ENCODE results near the gene GPR137C.
A peak's percentile ranks its signal among the peaks of the same experiment; 100 is the strongest.

The GPR137C gene

DNA sequence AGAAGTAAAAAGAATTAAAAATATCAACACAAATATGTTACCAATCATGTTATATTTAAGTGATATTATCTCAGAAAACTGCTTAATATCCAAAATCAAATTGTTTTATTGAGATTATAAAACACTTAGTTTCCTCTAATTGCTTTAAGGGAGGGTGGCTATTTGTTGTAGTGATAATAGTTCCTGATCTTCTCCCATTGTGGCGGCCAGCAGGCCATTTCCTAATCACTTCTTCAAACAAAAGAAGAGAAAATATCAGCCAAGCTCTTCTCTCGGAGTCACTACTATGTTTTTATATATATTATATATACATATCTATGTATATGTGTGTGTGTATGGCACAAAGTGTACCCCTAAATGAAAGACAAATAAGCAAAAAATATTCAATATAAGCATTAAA is 111.2 kb downstream of the GPR137C start:
- TF ChIP-seq, protein P1, sequence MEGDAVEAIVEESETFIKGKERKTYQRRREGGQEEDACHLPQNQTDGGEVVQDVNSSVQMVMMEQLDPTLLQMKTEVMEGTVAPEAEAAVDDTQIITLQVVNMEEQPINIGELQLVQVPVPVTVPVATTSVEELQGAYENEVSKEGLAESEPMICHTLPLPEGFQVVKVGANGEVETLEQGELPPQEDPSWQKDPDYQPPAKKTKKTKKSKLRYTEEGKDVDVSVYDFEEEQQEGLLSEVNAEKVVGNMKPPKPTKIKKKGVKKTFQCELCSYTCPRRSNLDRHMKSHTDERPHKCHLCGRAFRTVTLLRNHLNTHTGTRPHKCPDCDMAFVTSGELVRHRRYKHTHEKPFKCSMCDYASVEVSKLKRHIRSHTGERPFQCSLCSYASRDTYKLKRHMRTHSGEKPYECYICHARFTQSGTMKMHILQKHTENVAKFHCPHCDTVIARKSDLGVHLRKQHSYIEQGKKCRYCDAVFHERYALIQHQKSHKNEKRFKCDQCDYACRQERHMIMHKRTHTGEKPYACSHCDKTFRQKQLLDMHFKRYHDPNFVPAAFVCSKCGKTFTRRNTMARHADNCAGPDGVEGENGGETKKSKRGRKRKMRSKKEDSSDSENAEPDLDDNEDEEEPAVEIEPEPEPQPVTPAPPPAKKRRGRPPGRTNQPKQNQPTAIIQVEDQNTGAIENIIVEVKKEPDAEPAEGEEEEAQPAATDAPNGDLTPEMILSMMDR (conservative IDR thresholded peaks at IDR 0.05) = no peak
- TF ChIP-seq ZFX (IDR thresholded peaks at IDR 0.05) = no peak
- no peak overlapping the region for H3K27ac ChIP-seq

- TF ChIP-seq ZFX (IDR thresholded peaks at IDR 0.05) = no peak
- TF ChIP-seq, protein P1 (conservative IDR thresholded peaks at IDR 0.05) = peak; percentile 59
- H3K27ac ChIP-seq = no peak overlapping the region
Observed at GRCh38 chr14:52678591-52678990, 126.0 kb downstream of the GPR137C start.

DNA sequence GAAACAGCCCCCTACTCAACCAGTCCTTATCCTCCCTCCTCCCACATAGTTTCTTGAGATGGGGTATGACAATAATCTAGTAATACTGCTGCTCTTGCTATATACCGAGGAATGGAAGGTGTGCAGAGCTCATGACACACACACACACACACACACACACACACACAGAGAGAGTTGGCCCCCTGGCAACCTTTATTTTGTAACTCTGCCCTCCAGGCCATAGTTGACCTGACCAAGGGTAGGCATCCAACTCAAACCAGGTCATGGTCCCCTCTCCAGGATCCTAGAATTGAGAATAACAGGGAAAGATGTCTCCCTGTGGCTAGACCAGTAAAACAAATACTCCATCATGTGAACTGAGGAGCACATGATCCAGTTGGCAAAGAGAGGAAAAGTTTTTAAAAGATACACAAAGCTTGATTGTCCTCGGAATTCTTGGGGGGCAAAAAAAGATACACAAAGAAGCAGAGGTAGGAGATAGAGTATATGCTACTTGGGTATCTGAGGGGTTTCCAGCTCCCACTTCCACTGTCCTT is 131.4 kb downstream of the GPR137C start:
- H3K27ac ChIP-seq = no peak overlapping the region
- TF ChIP-seq, protein P1 (conservative IDR thresholded peaks at IDR 0.05) = no peak
- TF ChIP-seq ZFX (IDR thresholded peaks at IDR 0.05) = no peak

- TF ChIP-seq, protein P1 (conservative IDR thresholded peaks at IDR 0.05) = no peak
- TF ChIP-seq ZFX (IDR thresholded peaks at IDR 0.05) = no peak
Observed at GRCh38 chr14:52686176-52686575, 133.5 kb downstream of the GPR137C start.

More at GRCh38 chr14:52686176-52686575, 133.5 kb downstream of the GPR137C start:
- H3K27ac ChIP-seq = no peak overlapping the region

Data from C4-2B (cell line).